Measurements from ENCODE around the gene SUMO1. TPM values are rescaled to one million over a fixed set of nuclear protein-coding genes. Genes with fewer than 3 reads are reported as not detected.

The SUMO1 gene
- total and polyA plus RNA-seq, 2 of the 8 experiments (the other 6 are each of a cell fraction or from before 2014, with no cell fraction given): 108 to 238 TPM

DNA sequence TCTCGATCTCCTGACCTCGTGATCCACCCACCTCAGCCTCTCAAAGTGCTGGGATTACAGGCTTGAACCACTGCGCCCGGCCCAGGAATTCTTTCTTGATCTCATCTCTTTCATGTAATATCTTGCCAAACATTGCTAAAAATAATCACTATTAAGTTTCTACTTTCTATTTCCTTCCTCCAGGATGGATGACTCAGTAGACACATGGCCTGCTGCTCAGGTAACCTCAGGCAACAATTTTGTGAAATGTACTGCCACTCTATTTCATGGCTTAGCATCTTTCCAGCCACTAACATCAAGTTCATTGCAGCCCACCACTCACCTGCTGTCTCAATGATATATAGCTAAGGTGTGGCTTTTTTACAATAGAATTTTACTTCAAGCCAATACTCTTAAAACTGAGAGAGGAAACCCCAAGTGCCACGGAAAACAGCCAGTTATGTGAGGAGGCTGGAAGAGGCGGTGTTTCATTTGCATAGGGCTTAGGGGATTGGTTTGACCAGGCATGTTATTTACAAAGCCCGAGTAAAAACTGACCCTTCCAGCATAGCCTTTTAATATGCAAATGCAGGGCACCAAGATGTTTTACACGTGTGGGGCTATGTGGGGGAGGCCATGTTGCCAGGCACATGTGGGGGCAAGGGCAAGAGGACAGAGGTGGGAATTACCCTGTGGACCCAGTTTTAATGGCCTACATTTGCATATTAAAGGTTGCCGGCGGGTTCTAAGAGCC, 11.3 kb upstream of the SUMO1 start:
- Histone ChIP-seq H2BK5ac (ENCODE audit: low read depth, low read length) (peak overlapping the region; percentile 74; the same call in 1 of the 2 replicates), H3K23me2 (ENCODE audit: low read depth, low read length) (no peaks in the 10 kb centered on the region), H3K9me3 (ENCODE audit: insufficient read depth in 2 of 2, low read depth in 1 of 2, low read length in 1 of 2) (no peaks in the 10 kb centered on the region; a peak in 1 of 4 replicates), H2BK20ac (ENCODE audit: low read length) (peak overlapping the region; percentile 17; the same call in 1 of the 2 replicates), H4K8ac (ENCODE audit: extremely low read depth, insufficient read depth, low read length) (no peak overlapping the region), H3K4ac (replicated peaks; ENCODE audit: insufficient read length, low read depth, low read length) (no peak overlapping the region), H3K4me3 (ENCODE audit: extremely low read depth in 1 of 4, insufficient read depth in 2 of 4, low read depth in 3 of 4, low read length in 4 of 4) (peak overlapping the region in 1 of 4 experiments; percentile 41; a peak in 3 of 8 replicates), H3K9ac (replicated peaks in 1 of 4; ENCODE audit: extremely low read depth in 1 of 4, low read depth in 3 of 4, low read length in 3 of 4) (peak overlapping the region in 2 of 4 experiments; percentile 22 to 45; a peak in 2 of 7 replicates), H2BK120ac (replicated peaks; ENCODE audit: low read depth, low read length) (peak overlapping the region; percentile 41), H3K14ac (ENCODE audit: insufficient read length) (no peak overlapping the region), H2AFZ (ENCODE audit: low read length) (no peak overlapping the region), H3K27me3 (replicated peaks in 1 of 4; ENCODE audit: control insufficient read depth in 3 of 4, extremely low read depth in 1 of 4, insufficient read depth in 3 of 4, low read length in 3 of 4) (no peaks in the 10 kb centered on the region), H3K23ac (ENCODE audit: insufficient read length) (no peak overlapping the region), H4K5ac (ENCODE audit: insufficient read length, low read depth, low read length) (peak overlapping the region; percentile 42), H3K18ac (ENCODE audit: extremely low read depth, low read length) (peak overlapping the region; percentile 66; the same call in 1 of the 2 replicates), H3K56ac (replicated peaks; ENCODE audit: insufficient read length, low read depth, low read length) (no peak overlapping the region), H4K20me1 (replicated peaks in 1 of 2; ENCODE audit: control insufficient read depth in 1 of 2, insufficient read depth in 2 of 2, low read length in 2 of 2) (no peaks in the 10 kb centered on the region), H2AK5ac (ENCODE audit: low read depth, low read length) (peak overlapping the region; percentile 77; the same call in 1 of the 2 replicates), H2BK15ac (ENCODE audit: low read length) (0 out of 2 replicates have a peak overlapping the region, but pooled peaks have one; percentile 19), H4K91ac (replicated peaks; ENCODE audit: insufficient read length, low read length) (peak overlapping the region; percentile 13), H3K79me2 (ENCODE audit: control insufficient read depth in 1 of 2, insufficient read depth in 2 of 2, low read length in 2 of 2) (no peaks in the 10 kb centered on the region), H3K27ac (ENCODE audit: low read depth, low read length) (peak overlapping the region; percentile 66; the same call in 1 of the 2 replicates), H3K36me3 (ENCODE audit: control insufficient read depth in 2 of 4, insufficient read depth in 4 of 4, low read length in 3 of 4) (no peaks in the 10 kb centered on the region), H3K4me2 (ENCODE audit: insufficient read depth in 1 of 2, low read depth in 2 of 2, low read length in 2 of 2) (peak overlapping the region; percentile 46 to 55), H3K4me1 (replicated peaks in 1 of 4; ENCODE audit: control insufficient read depth in 3 of 4, insufficient read depth in 4 of 4, low read length in 3 of 4) (peaks cover 2 to 8% (median 6%) of the 10 kb centered on the region in 4 experiments; a peak in 6 of 7 replicates), H2BK12ac (ENCODE audit: low read depth, low read length) (peak overlapping the region; percentile 94), H3K79me1 (ENCODE audit: low read depth, low read length) (no peaks in the 10 kb centered on the region)
- DNase-seq (ENCODE audit: low read depth in 1 of 2, low spot score in 2 of 2) (peak; percentile 72 to 79), FAIRE-seq (peak; percentile 94)
- 32% methylated on average over 10 of the region's 10 CpGs; no CpG with 5 or more reads in 1 of the 2 experiments for WGBS, 2 experiments (ENCODE audit: extremely low coverage in 1 of 2, insufficient coverage in 1 of 2, insufficient read length in 1 of 2, insufficient replicate concordance in 2 of 2, low coverage in 1 of 2, low lambda C conversion rate in 2 of 2, missing lambda C conversion rate in 1 of 2)
- ChIA-PET CTCF (ENCODE audit: partially characterized antibody) (interaction anchor here (0.7 to 1.4 kb wide), 3 partner anchors 13 to 84 kb away, joined by 3 read pairs; no protein-coding TSS in a partner anchor), POLR2A (ENCODE audit: partially characterized antibody) (interaction anchor here (0.7 to 6.5 kb wide), 8 partner anchors 12 to 29 kb away, joined by 3 to 46 read pairs (median 4); partner anchors contain the start of gene SUMO1)
- TF ChIP-seq, protein P1, sequence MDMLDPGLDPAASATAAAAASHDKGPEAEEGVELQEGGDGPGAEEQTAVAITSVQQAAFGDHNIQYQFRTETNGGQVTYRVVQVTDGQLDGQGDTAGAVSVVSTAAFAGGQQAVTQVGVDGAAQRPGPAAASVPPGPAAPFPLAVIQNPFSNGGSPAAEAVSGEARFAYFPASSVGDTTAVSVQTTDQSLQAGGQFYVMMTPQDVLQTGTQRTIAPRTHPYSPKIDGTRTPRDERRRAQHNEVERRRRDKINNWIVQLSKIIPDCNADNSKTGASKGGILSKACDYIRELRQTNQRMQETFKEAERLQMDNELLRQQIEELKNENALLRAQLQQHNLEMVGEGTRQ (IDR thresholded peaks at IDR 0.05; ENCODE audit: low read length): no peak
- TF ChIP-seq CBX5 (IDR thresholded peaks at IDR 0.05; ENCODE audit: low read depth, low read length) (no peak), TBP (IDR thresholded peaks at IDR 0.05; ENCODE audit: low read depth, low read length) (no peak), POLR2A (IDR thresholded peaks at IDR 0.05; ENCODE audit: control extremely low read depth in 1 of 2, low read depth in 2 of 2, low read length in 2 of 2) (no peak; a peak in 1 of 3 replicates), RXRA (IDR thresholded peaks at IDR 0.05; ENCODE audit: insufficient read depth, low read depth, low read length) (no peak), KDM4A (IDR thresholded peaks at IDR 0.05; ENCODE audit: low read depth, low read length, severe bottlenecking) (no peak), NRF1 (IDR thresholded peaks at IDR 0.05; ENCODE audit: low read depth, low read length) (no peak), SP4 (IDR thresholded peaks at IDR 0.05; ENCODE audit: low read length) (no peak), SIX5 (IDR thresholded peaks at IDR 0.05; ENCODE audit: low read depth, low read length) (no peak), RBBP5 (IDR thresholded peaks at IDR 0.05; ENCODE audit: borderline replicate concordance, low read depth, low read length) (no peak)
